ENCODE measurements around the gene ALDH3B1. TPM values are rescaled to one million over a fixed set of nuclear protein-coding genes. Genes with fewer than 3 reads are reported as not detected.
A peak's percentile ranks its signal among the peaks of the same experiment; 100 is the strongest.
"Not testable (repeated sequence)": the region's sequence is repeated elsewhere in the genome, so short reads cannot be mapped to it uniquely, and the experiment has no call there.

Gene ALDH3B1, protein sequence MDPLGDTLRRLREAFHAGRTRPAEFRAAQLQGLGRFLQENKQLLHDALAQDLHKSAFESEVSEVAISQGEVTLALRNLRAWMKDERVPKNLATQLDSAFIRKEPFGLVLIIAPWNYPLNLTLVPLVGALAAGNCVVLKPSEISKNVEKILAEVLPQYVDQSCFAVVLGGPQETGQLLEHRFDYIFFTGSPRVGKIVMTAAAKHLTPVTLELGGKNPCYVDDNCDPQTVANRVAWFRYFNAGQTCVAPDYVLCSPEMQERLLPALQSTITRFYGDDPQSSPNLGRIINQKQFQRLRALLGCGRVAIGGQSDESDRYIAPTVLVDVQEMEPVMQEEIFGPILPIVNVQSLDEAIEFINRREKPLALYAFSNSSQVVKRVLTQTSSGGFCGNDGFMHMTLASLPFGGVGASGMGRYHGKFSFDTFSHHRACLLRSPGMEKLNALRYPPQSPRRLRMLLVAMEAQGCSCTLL
- polyA plus RNA-seq: 0.36 TPM

DNA sequence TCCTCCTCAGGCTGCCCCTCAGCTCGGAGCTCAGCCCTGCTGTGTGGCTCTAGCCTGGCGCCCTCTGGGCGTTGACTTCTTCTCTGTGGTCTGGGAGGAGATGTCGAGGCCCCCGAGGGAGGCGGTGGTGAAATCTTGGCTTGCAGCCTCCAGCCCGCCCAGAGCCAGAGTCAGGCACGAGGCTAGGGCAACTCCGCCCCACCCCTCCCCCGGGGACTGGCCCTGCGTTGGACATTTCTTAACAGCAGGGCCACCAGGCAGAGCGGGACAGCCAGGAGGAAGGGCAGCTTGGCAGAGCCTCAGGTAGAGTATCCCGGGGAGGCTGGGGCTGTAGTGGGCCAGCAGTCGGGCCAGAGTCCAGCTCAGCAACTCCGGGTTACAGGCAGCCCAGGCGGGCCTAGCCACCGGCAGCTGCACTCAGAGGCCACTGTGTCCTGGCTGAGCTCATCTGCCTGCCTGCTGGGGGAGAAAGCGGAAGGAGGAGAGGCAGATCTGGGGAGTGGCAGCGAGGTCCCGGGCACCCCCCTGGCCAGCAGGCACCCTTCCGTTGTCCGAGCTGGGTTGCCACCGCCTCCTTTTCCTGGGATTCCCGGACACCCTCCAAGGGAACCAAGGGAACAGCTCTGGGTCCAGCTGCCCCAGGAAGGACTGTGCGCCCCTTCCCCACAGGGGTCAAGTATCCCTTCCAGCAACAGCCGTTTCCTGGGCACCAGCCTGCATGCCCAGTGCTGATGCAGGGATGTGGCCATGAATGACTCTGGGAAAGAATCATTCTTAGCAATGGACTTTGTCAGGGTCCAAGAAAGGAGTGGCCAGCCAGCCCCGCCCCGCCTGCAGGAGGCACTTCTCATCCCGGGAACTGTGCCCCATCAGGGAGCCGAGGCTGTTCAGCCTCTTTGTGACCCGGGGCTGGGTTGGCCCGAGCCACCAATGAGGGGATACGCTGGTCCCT, at the start of gene ALDH3B1:
Gene ALDH3B1, plus strand, starts transcription at position 238 of the 952 bp plus-strand sequence. CDS start 4,971 bp downstream, outside the sequence.
- Mint-ChIP-seq H3K27ac (peak within 1 kb of the TSS; percentile 83 to 97 (median 93)), H3K27me3 (no peaks in the 10 kb centered on the region), H3K4me3 (peak within 1 kb of the TSS; percentile 66 to 90 (median 77)), H3K9me3 (no peaks in the 10 kb centered on the region), H3K4me1 (peaks cover 22 to 29% (median 28%) of the 10 kb centered on the region in 3 donors), H3K36me3 (peaks cover 2% of the 10 kb centered on the region)

GRCh38 chr11:67963217-67963616, 46.9 kb upstream of the ALDH3B1 start:
- H3K36me3 Mint-ChIP-seq, H3K4me3 Mint-ChIP-seq, H3K4me1 Mint-ChIP-seq, H3K27ac Mint-ChIP-seq, H3K9me3 Mint-ChIP-seq: not testable (repeated sequence)
- peaks cover 12% of the 10 kb centered on the region for H3K27me3 Mint-ChIP-seq

DNA sequence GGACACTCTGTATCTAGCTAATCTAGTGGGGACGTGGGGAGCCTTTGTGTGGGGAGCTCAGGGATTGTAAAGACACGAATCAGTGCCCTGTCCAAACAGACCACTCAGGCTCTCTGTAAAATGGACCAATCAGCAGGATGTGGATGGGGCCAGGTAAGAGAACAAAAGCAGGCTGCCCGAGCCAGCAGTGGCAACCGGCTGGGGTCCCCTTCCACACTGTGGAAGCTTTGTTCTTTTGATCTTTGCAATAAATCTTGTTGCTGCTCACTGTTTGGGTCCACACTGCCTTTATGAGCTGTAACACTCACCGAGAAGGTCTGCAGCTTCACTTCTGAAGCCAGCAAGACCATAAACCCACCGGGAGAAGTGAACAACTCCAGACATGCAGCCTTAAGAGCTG, 46.2 kb upstream of the ALDH3B1 start:
- peak overlapping the region in 1 of 4 donors; percentile 41 for H3K4me3 Mint-ChIP-seq
- not testable (repeated sequence) for H3K4me1 Mint-ChIP-seq, H3K27ac Mint-ChIP-seq, H3K9me3 Mint-ChIP-seq, H3K36me3 Mint-ChIP-seq, H3K27me3 Mint-ChIP-seq

GRCh38 chr11:67964746-67965145, 45.4 kb upstream of the ALDH3B1 start:
- not testable (repeated sequence) for H3K27ac Mint-ChIP-seq, H3K36me3 Mint-ChIP-seq, H3K27me3 Mint-ChIP-seq, H3K4me1 Mint-ChIP-seq, H3K9me3 Mint-ChIP-seq, H3K4me3 Mint-ChIP-seq

- H3K9me3 Mint-ChIP-seq, H3K27me3 Mint-ChIP-seq, H3K27ac Mint-ChIP-seq, H3K4me3 Mint-ChIP-seq, H3K4me1 Mint-ChIP-seq, H3K36me3 Mint-ChIP-seq: not testable (repeated sequence)
Observed at GRCh38 chr11:67965830-67966348, 44.2 kb upstream of the ALDH3B1 start.

GRCh38 chr11:67974746-67975145, 35.4 kb upstream of the ALDH3B1 start:
- H3K9me3 Mint-ChIP-seq, H3K4me1 Mint-ChIP-seq, H3K36me3 Mint-ChIP-seq, H3K4me3 Mint-ChIP-seq, H3K27ac Mint-ChIP-seq: not testable (repeated sequence)
- H3K27me3 Mint-ChIP-seq: peaks cover 12% of the 10 kb centered on the region

- not testable (repeated sequence) for H3K4me1 Mint-ChIP-seq, H3K27me3 Mint-ChIP-seq, H3K27ac Mint-ChIP-seq, H3K36me3 Mint-ChIP-seq, H3K9me3 Mint-ChIP-seq, H3K4me3 Mint-ChIP-seq
Observed at GRCh38 chr11:67978766-67979418, 31.2 kb upstream of the ALDH3B1 start.

DNA sequence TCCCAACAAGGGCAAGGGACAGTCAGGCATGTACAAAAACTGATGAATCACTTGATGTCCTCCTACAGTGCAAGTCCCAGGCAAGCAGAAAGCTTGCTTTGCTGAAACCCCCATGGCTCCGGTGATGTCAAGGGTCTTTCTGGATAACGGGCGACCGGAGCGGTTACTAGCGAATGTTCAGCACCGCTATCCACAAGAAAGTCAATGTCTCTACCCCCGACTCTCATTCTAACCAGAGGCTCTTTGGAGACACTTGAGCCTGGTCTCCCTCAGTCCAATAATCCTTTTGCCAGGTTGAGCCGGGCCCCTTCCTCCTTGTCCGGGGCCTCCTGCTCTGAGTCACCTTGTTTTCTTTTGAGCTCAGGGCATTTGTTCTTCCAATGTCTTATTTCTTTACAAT, 28.9 kb upstream of the ALDH3B1 start:
- not testable (repeated sequence) for H3K9me3 Mint-ChIP-seq, H3K4me3 Mint-ChIP-seq, H3K4me1 Mint-ChIP-seq, H3K27me3 Mint-ChIP-seq, H3K36me3 Mint-ChIP-seq, H3K27ac Mint-ChIP-seq

GRCh38 chr11:67982255-67982857, 27.8 kb upstream of the ALDH3B1 start:
- H3K9me3 Mint-ChIP-seq, H3K4me3 Mint-ChIP-seq, H3K36me3 Mint-ChIP-seq, H3K4me1 Mint-ChIP-seq, H3K27ac Mint-ChIP-seq, H3K27me3 Mint-ChIP-seq: not testable (repeated sequence)

GRCh38 chr11:67983951-67984350, 26.2 kb upstream of the ALDH3B1 start:
- Mint-ChIP-seq H3K4me1 (no peaks in the 10 kb centered on the region), H3K27me3 (peaks cover 4% of the 10 kb centered on the region), H3K4me3 (no peak overlapping the region), H3K27ac (no peak overlapping the region), H3K9me3 (no peaks in the 10 kb centered on the region), H3K36me3 (no peaks in the 10 kb centered on the region)

GRCh38 chr11:67985302-67985701, 24.8 kb upstream of the ALDH3B1 start:
- H3K9me3 Mint-ChIP-seq, H3K4me1 Mint-ChIP-seq, H3K36me3 Mint-ChIP-seq, H3K4me3 Mint-ChIP-seq, H3K27ac Mint-ChIP-seq, H3K27me3 Mint-ChIP-seq: not testable (repeated sequence)

- H3K9me3 Mint-ChIP-seq, H3K27ac Mint-ChIP-seq, H3K27me3 Mint-ChIP-seq, H3K4me1 Mint-ChIP-seq, H3K36me3 Mint-ChIP-seq: not testable (repeated sequence)
- H3K4me3 Mint-ChIP-seq: peak overlapping the region in 1 of 4 donors; percentile 76
Observed at GRCh38 chr11:67990546-67991346, 19.4 kb upstream of the ALDH3B1 start.

GRCh38 chr11:67991347-67992121, 18.6 kb upstream of the ALDH3B1 start:
- not testable (repeated sequence) for H3K4me1 Mint-ChIP-seq, H3K27me3 Mint-ChIP-seq, H3K36me3 Mint-ChIP-seq, H3K9me3 Mint-ChIP-seq
- Mint-ChIP-seq H3K27ac (peak overlapping the region in 1 of 3 donors; percentile 19), H3K4me3 (peak overlapping the region in 1 of 4 donors; percentile 45)

Measured in IgD-negative memory B cell (primary cell).